Renal cortical epithelial cell (primary cell): Measurements from ENCODE around the gene EXOC6. TPM values are rescaled to one million over a fixed set of nuclear protein-coding genes. Genes with fewer than 3 reads are reported as not detected.
"Not testable (repeated sequence)": the region's sequence is repeated elsewhere in the genome, so short reads cannot be mapped to it uniquely, and the experiment has no call there.

Source experiments
- DNase-seq: peaks from one replicate; pipeline ENCODE4 v3.0.0-alpha.2; 2011; ENCODE audit warnings: low read depth
- total RNA-seq: library from RNA; depleted of rRNA; stranded (reverse); fragments of >200 nt; gene quantifications from 2 replicates; pipeline ENCODE4 v1.2.3, GENCODE V29; 2014

The EXOC6 gene
- total RNA-seq, 1 donor from 2014 or later = 11.0 TPM

DNA sequence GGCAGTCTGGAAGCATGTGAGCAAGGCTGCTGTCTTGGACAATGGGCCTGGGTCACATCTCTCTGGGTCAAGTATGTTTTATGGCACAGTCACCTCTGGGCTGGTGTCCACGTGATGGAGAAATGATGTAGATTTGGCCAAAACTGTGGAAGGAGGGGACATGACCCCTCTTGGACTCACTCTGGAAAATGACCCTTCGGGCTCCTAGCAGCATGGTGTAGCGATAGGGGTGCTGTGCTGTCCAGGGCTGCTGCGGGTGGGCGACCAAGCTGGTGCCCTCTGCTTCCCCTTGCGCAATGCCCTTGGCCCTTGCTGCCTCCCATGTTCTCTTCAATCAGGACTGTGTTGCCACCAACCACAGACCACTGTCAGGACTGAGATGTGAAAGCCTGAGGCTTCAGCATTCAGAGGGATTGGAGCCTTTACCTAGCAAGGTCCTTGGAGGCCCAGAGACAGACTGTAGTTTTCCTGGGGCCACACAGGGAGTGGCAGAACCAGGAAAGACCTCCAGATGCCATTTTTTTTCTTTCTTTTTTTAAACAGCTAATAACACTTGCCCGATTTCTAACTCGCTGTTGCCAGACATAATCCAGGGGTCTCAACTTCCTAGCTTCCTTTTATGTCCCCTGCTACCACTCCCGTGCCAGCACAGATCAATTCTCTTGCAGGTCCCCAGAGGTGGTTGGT is 231.5 kb downstream of the EXOC6 start:
- no peak for DNase-seq

GRCh38 chr10:93080350-93081046 is 232.2 kb downstream of the EXOC6 start:
- peak; percentile 23 for DNase-seq

- DNase-seq = no peak
Observed at GRCh38 chr10:93081318-93081717, 233.0 kb downstream of the EXOC6 start.

DNA sequence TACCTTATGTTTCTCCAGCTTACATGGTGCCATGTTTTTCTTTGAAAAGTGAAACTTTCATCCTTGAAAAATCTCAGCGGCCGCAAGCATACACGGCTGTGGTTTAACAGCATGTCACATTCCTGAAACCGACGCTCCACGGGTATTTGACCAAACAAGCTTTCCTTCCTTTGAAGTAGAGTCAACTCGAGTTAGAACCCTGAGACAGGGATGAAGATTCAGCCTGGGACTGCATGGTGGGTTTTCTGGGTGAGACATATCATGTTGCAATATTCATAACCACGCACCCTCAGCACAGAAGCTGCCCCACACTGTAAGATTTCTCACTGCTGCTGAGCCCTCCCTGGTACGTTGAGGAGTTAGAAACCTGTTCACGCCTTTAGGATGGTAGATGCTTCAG is 233.5 kb downstream of the EXOC6 start:
- DNase-seq = peak; percentile 60

DNA sequence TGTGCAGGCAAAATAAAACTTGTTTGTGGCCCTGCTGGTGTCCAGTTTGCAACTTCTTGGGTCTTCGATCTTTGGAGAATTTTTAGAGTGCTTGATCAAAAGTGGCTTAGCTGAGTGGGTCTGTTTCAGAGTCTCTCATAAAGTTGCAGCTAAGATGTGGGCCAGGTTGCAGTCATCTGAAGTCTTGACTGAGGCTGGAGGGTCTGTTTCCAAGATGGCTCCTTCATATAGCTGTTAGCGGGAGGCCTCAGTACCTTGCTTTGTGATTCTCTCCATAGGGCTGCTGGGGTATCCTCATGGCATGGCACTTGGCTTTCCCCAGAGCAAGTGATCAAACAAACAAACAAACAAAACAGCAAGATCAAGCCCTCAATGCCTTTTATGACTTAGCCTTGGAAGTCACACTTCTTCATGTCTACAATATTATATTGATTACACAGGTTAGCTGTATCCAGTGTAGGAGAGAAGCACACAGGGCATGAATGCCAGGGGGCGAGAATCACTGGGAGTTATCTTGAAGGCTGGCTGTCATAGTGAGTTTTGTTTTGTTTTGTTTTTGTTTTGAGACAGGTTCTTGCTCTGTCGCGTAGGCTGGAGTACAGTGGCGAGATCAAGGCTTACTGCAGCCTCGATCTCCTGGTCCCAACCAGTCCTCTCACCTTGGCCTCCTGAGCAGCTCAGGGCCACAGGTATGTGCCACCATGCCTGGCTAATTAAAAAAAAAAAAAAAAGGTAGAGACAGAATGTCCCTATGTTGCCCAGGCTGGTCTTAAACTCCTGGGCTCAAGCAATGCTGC is 235.6 kb downstream of the EXOC6 start:
- no peak for DNase-seq

DNA sequence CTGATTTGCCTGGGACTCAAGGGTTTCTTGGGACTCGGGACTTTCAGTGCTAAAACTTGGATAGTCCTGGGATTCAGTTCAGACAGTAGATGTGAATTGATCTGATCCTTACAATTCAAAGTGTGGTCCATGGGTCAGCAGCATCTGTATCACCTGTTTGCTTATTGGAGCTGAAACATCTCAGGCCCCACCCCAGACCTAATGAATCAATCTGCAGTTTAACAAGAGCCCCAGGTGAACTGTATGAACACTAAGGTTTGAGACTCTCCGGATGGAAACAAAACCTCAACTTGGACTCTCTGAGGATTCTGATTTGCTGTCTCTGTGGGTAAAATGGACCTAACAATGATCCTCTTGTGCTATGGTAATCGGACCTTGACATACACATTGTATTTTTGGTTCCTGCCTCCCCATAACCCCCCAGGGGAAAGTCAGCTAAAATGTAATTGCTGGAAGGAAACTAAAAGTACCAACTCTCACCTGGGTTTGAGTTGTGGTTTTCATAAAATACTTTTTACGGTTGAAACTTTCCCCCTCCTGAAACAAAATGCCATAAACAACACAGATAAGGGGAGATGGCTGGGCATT is 237.0 kb downstream of the EXOC6 start:
- DNase-seq = no peak

DNA sequence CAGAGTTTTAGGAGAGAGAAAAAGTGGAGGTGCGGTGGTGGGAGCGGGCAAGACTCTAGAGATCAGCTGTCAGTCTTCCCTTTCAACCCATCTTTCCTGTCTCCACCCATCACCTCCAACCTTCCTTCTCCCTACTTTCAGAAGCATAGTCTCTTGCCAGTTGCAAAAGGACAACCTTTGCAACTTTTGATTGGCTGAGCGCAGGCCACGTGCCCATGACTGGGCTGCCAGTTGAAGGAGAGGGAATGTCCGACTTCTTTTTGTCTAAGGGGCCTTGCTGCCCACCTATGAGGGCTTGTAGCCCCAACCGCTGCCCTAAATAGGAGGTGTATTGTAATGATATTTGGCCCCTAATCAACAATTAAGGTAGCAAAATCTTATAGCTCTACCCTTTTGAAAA is 238.0 kb downstream of the EXOC6 start:
- no peak for DNase-seq

DNA sequence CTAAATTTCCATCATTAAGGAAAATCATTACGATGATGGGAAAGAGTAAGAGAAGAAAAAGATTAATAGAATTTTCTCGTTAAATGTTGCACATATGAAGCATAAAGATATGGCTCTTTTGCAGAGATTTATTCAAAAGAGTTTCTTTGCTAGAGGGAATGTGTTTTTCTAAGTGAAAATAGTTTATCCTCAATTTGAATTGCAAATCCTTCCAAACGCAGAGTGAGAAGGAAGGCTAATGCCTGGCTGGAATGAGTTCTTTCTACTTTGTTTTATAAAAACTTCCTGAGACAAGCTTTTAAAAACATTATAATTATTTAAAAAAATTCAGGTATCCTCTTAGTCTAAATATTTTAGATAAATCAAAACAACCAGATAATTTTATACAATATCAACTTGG is 239.5 kb downstream of the EXOC6 start:
- no peak for DNase-seq

GRCh38 chr10:93088466-93088865 is 240.1 kb downstream of the EXOC6 start:
- no peak for DNase-seq

- no peak for DNase-seq
Observed at GRCh38 chr10:93090619-93091018, 242.3 kb downstream of the EXOC6 start.

GRCh38 chr10:93091960-93092359 is 243.6 kb downstream of the EXOC6 start:
- DNase-seq = no peak

DNA sequence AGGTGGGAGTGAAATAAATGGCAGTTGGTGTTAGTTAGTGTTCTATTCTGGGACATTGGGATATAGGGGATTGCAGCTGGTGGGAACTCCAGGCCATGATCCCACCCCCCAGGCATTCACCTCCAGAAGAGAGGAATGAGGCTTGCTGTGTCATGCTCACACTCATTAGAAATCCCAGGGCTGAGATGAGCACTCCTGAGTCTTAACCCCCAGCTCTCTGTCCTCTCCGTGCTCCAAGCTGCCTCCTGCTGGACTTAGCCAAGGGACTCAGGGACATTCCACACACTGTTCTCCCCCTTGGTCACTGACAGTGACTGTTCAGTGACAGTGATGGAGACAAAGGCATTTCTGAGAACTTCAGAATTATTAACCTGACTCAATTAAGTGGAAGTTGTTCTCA is 246.9 kb downstream of the EXOC6 start:
- DNase-seq = no peak

DNA sequence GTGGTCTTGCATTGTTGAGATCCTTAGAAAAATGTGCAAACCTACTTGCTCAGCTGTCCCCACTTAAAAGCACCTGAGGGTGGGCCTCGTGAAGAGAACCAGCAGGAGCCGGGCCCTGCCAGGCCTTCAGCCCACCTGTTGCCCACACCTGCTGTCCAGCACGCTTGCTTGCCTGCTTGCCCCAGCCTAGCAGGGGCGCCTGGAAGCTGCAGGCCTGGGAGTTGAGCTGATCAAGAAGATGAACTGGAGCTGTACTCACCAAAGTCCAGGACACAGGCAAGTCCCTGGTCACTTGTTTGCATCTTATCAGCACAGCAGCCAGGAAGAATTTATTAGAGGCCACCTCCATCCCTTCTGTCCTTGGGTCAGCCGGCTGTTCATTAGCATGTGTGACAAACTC is 248.6 kb downstream of the EXOC6 start:
- no peak for DNase-seq

DNA sequence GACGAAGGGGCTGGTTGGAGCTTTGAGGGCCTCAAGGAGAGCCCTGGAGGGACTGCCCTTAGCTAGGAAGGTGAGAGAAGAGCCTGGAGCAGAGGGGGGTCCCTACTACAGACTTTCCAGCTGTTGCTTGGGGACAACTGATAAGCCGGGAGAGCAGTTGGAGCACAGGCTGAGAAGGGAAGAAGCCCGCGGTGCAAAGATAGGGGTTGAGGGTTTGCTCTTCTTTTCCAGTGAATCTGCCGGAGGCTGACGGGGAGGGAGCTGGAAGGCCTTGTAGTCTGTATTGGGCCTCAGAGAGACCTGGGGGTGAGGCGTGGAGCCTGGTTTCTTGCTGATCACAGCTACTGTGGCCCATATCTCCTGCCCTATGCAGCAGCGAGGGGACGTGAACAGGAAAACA is 249.1 kb downstream of the EXOC6 start:
- DNase-seq = no peak

- no peak for DNase-seq
Observed at GRCh38 chr10:93098816-93099215, 250.5 kb downstream of the EXOC6 start.

GRCh38 chr10:93099670-93100069 is 251.3 kb downstream of the EXOC6 start:
- no peak for DNase-seq

DNA sequence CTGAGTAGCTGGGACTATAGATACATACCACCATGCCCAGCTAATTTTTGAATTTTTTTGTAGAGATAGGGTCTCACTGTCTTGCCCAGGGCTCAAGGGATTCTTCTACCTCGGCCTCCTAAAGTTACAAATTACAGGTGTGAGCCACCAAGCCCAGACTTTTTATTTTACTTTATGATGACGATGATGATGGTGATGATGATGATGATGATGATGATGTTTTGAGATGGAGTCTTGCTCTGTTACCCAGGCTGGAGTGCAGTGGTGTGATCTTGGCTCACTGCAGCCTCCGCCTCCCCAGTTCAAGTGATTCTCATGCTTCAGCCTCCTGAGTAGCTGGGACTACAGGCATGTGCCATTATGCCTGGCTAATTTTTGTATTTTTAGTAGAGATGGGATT is 252.8 kb downstream of the EXOC6 start:
- not testable (repeated sequence) for DNase-seq

GRCh38 chr10:93103953-93104352 is 255.6 kb downstream of the EXOC6 start:
- no peak for DNase-seq

DNA sequence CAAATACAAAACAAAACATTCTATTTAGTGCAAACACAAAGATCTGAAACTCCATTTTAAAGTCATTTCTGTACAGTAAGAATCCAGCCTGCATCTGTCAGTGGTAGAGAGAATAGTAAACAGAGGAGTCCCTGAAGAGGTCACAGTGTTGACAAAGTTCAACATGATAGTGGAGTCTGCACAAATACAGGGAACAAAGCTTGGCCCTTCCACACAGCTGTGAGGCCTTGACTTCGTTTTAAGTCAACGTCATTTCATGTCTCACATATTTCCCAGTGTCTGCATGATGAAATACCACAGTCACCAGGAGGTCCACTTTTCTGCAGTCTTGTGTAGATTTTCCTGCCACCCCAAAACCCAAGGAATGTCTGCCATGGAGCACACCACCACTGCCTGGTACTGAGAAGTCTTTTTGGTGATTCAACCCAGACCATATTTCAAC is 258.3 kb downstream of the EXOC6 start:
- DNase-seq = no peak
